Measurements from ENCODE around the gene RNF220.

RNF220 gene

DNA sequence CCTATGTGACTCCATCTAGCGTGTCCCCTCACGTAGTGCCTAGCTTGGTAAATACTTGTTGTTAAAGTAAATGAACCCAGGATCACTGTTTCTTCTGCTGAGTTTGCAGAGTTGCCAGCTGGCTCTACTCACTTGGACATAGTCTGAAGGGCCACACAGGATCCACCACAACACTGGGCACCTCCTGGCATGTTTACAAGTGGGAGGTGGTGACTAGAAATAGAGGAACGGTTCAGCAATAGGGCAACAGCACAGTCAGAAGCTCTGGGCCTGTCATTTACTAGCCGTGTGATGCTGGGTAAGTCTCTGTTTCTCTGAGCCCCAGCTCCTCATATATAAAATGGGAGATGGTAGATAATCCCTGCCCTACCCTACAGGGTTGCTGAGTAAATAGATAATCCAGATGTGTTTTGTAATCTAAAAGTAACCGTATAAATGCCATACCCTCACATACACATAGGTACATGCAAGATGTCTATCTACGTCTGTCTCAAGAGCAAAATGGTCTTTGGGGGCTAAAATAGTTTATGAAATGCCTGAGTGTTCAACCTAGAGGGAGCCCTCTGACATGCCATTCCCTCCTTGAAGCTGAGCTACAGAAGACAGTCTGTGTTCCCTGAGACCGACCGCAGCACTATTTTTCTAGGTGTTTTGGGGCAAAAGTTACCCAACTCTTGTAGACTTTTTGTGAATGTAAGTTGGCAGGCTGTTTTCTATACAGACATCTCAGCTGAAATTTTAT lies 20.5 kb downstream of the RNF220 start:
- DNase-seq (ENCODE audit: insufficient read length, low spot score), result no peak

DNA sequence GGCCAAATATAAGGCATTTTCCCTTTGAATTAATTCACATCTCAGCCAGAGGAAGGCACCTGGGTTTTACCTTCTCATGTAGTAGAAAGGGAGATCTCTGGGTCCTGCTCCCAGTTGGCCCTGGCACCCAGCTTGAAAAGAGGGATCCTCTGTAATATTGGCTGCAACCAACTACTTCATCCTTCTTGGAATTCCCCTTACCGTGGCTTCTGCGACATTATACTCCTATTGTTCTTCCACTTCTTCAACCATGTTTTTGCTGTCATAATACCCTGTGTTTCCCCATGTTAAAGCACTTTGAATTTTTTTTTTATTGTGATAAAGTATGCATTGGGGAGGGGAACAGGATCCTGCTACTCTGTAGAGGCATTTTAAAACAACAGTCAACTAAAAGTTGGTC lies 26.8 kb downstream of the RNF220 start:
- FAIRE-seq (no peak), DNase-seq (ENCODE audit: insufficient read length, low spot score) (no peak)

More for the DNA sequence above, 20.5 kb downstream of the RNF220 start:
- no peak for FAIRE-seq

DNA sequence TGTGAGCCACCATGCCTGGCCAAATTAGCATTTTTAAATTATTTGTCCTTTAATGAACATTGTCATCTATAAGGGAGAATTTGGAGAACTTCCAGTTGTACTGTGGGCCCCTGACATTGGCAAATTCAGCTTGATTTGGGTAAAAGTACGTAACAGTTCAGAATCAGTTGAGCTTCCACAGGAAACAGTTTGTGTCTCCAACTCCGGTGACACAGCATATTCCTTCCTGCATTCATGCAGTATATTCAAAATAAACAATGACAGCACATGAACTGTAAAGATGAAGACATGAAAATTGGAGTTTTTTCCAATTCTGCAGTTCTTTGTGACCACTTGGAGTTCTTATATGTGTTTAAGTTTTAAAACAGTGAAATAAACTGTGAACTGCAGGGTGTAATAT lies 28.2 kb downstream of the RNF220 start:
- DNase-seq (ENCODE audit: insufficient read length, low spot score) (no peak), FAIRE-seq (no peak)

DNA sequence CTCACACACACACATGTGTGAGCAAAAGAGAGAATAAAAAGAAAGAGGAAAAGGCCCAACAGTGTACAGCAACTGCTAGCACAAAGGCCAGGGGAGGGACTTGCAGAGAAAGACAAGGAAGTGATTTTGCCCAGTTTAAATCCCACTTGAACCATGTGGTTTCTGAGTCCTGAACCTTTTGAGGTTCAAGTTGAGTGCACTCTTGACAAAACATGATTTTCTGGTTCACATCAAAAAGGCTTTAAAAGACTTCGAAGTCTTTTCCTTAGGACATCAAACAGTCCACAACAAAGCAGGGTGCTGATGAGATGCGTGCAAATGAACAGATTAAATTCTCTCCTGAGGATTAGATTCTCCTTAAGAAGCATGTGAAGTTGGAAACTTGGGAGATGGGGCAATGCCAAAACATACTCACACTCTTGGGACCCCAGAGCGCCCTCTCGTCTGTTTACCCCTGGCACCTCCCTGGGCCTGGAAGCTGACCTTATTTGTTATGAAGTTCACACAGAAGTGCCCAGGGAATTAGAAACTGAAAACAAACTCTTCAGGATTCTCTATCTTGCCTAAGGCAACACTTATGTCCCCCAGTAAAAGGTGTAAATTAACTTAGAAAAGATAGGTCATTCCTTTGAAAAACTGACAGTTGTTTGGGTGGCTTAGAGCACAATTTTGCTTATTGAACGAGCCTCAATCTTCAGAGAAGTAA lies 31.5 kb downstream of the RNF220 start:
- DNase-seq (ENCODE audit: insufficient read length, low spot score) (no peak), FAIRE-seq (no peak)

DNA sequence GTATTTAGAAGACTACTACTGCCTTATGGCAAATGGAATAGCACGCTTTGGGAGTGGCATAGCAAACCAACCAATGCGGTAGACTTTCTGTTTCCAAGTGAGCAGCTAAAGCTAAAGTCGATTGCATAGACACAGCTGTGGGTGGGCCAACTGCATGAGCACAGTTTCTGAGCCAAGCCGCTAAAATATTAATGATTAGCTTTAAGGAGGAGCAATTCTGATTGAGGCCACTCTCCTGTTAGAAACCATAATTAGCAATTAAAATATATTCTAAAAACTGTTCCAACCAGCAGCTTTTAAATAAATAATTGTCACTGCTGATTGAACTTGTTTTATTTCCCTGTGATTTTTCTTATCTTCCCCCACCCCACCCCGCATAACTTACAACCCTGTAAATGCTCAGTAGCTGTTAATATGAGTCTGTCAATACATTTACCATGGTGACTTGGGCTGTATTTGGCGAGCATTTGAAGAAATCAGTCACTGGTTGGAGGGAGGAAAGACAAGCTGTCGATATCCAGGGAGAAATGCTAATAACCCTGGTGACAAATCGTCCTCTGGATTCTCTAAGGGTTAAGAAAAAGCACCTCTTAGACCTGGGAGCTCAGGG lies 32.2 kb downstream of the RNF220 start:
- DNase-seq (ENCODE audit: insufficient read length, low spot score) (no peak), FAIRE-seq (no peak)

DNA sequence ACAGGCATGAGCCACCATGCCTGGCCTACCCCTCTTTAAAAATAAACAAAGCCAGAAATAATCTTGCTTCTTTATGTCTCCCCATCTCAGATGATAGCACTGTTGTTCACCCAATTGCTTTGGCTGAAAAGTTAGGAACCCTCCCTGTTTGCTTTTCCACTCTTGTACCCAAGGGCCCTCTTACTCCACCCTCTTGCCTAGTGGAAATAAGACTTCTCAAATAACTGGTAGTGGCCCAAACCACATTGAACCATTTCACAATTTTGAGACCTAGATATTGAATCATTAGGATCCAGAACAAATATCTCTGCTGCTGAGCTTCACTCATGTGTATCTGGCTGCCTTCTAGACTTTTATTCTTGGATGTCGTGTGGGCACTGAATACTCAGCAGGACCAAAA lies 37.7 kb downstream of the RNF220 start:
- no peak for FAIRE-seq

DNA sequence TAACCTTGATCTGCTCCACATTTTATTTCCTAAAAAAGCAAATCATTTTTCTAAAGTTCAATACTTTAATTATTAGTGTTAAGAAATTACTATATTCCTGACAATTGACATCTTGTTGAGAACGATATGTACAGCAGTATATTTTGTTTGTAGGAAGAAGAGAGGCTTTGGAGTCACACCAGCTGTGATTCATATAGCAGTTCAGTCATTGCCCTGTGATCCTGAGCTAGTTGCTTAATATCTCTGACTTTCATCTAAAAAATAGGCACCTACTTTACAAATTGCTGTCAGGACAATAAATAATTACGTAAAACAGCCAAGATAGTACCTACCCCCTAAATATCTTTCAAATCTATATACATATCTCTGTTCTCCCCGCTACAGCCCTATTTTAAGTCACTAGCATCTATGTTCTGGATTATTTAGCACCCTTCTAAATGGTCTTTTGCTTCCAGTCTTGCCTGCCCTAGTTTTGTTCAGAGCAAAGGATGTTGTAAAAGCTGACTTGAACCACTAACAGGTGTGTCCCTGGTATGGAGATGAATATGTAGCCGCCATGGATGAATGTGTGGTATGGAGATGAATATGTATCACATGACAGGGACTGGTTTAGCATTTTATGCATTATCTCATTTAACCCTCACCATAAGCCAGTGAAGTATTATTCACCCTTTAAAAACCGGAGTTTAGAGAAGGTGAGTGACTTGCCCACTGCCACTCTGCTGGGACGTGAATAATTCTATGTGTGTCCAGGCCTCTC lies 42.2 kb downstream of the RNF220 start:
- DNase-seq (ENCODE audit: insufficient read length, low spot score) (no peak), FAIRE-seq (no peak)

More for the DNA sequence above, 37.7 kb downstream of the RNF220 start:
- no peak for DNase-seq (ENCODE audit: insufficient read length, low spot score)

DNA sequence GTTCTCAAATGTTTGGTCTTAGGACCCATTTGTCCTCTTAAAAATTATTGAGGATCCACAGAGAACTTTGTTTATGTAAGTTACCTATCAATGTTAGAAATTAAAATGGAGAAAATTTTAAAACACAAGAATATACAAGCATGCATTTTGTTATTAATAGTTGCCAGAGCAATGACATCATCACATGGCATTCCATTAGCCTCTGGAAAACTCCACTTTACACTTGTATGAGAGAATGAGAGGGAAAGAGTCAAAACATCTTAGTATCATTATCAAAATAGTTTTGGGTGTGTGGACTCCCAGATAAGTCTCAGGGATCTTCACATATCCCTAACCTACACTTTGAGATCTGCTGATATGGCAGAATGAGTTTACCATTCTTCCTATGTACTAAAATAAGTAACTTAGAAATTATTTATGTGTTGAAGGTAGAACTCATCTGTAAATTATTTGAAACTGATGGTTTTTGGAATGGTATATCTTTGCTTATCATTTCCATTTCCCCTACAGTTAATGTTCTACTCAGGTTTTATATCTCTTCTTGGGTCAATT lies 48.8 kb downstream of the RNF220 start:
- DNase-seq (ENCODE audit: insufficient read length, low spot score), result no peak
- FAIRE-seq, result no peak

DNA sequence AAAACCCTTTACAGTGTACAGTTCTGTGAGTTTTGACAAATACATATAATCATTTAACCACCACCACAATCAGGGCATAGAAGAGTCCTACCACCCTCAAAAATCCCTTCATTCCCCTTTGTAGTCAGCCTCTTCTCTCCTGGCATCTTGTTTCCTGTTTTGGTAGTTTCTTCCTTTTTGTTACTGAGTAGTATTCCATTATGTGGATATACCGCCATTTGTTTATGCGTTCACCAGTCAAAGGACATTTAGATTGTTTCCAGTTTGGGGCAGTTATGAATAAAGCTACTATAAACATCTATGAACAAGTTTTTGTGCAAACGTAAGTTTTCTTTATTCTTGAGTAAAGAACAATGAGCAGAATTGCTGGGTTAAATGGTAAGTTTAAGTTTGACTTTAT lies 49.6 kb downstream of the RNF220 start:
- FAIRE-seq (no peak), DNase-seq (ENCODE audit: insufficient read length, low spot score) (no peak)

DNA sequence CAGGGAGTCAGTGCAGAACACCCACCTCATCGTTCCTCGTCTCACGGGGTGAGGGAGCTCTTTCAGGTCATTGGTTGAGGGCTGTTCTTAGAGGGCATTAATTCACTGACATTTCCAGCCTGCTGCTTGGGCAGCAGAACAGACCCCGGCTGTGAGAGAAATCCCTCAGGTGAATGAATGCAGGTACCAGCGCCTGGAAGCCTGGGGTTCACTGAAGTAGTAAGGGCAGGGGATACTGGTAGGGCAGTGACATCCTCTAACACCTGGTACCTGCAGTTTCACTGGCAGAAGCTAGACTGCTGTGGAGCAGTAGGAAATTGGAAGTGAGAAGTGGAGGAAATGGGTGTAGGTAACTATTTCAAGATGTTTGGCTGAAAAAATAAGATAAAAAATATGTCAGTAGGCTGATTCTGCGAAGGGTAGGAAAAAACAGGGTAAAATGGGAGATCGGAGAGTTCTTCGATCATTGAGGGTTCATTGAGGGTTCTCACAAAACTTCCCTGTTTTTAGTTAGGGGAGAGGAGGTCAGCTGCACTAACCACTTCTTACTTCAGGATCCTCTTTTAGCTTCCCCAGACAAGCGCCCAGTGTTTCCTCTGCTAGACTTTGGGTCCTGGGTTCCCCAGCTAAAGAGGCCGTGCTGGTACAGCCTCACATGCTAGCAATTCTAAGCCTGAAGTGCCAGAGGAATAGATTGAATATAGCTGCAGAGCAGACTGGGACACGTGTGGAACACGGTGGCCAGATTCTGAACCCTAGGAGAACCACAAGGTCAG lies 55.2 kb downstream of the RNF220 start:
- FAIRE-seq, result no peak
- no peak for DNase-seq (ENCODE audit: insufficient read length, low spot score)

DNA sequence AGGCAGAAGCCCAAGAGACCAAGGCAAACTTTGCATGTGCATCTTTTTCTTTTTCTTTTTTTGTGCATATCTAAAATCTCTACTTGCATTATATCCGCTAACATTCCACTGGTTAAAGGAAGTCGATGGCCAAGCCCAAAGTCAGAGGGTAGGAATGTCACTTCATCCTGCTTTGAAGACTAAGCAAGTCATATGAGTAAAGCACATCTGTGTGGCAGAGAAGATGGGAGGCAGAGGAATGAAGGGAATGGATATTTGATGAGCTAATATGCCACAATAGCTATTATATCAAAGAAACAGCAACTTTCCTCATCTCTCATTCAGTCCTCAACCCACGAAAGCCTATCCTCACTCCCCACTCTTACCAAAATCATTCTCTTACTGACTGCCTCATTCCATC lies 59.3 kb downstream of the RNF220 start:
- FAIRE-seq, result no peak
- no peak for DNase-seq (ENCODE audit: insufficient read length, low spot score)

DNA sequence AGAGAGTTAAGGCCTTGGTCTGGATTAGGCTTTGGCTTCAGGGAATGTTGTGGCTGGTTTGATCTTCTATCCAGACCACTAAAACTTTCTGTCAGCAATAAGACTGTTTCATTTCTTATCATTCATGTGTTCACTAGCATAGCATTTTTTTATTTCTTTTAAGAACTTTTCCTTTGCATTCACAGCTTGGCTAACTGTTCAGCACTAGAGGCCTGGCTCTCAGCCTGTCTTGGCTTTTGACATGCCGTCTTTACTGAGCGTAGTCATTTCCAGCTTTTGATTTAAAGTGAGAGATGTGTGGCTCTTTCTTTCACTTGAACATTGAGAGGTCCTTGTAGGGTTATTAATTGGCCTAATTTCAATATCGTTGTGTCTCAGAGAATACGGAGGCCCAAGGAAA lies 62.5 kb downstream of the RNF220 start:
- no peak for FAIRE-seq

DNA sequence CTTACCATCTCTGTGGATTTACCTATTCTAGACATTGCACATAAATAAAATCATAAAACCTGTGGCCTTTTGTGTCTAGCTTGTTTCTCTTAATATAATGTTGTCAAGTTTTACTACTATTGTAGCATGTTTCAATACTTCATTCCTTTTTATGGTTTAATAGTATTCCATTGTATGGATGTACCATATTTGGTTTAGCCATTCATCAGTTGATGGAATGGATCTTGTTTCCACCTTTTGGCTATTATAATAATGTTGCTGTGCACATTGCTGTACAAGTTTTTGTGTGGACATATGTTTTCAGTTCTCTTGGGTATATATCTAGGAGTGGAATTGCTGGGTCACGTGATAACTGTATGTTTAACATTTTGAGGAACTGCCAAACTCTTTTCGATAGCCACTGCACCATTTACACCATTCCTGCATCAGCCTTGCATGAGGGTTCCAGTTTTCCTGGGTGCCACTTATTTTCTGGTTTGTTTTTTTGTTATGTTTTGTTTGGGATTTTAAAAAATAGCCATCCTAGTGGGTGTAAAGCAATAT lies 66.9 kb downstream of the RNF220 start:
- DNase-seq (ENCODE audit: insufficient read length, low spot score) (no peak), FAIRE-seq (no peak)

More for the DNA sequence above, 62.5 kb downstream of the RNF220 start:
- no peak for DNase-seq (ENCODE audit: insufficient read length, low spot score)

DNA sequence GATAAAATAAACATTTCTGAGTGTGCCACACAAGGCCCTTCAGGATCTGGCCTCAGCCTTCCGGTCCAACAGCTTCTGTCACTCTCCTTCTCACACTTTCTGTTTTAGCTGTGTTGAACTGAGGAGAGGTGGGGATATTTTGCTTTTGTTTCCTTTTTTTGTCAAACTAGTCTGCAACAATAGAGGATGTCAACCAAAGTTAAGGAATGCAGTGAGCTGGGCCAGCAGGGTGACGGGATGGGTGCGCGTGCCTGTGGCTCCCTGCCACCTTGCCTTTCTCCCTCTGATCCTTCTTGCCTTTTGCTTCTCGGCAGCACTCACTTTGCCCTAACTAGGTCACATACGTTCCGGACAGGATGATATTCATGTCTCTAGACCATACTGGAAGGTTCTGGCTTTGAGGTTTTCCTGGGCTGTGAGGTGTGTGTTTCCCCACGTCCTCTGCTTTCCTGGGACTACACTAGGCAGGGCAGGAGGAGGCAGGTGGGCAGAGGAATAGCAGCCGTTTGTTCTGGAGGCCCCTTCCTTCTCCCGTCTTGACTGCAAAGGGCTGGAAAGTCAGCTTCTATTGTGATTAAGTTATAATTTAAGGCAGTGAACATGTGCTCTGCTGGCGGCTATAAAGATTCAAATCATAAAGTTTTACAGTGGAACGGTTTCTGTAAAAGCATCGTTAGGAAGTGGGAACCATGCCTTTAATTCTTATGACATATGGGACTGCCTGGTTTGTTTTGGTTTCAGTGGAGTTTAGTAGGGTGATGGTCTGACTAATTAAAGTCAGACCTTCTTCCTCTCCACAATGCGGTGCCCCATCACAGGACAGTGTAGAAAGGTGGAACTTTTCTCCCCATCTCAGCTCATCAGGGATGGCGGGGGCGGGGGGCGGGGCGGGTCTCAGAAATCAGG lies 67.8 kb downstream of the RNF220 start:
- DNase-seq (ENCODE audit: insufficient read length, low spot score) (no peak), FAIRE-seq (no peak)

DNA sequence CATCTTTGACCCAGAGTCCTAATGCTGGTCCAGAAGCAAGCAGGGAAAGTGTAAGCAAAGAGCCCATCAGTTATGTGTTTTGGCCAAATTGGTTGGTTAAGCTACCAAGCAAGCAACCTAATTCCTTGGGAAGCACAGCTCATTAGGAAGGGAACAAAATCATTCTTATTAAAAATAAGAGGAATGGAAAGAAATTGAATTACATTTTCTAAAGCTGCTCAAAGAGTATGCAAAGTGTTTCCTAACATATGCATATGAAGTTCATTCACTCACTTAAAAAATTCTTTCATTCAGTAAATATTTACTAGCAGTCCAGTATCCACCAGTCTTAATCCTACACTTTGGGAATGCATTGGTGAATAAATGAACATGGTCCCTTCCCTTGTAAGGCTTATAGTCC lies 71.8 kb downstream of the RNF220 start:
- no peak for FAIRE-seq
- no peak for DNase-seq (ENCODE audit: insufficient read length, low spot score)

DNA sequence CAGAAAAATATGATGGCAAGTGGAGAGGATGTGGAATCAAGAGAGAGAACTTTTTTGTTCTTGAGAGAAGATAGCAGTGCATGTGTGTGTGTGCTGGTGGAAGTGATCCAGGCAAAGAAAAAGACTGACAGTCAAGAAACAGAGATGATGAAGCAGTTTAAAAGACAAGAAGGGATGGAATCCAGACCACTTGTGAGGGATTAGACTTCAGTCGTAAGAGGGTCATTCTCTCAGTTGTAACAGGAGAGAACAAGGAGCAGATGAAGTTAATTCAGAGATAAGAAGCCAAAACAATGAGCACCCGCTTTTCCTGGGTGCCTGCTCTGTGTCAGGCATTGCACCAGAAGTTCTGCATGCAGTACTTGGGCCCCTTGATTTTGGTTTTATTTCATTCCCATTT lies 76.6 kb downstream of the RNF220 start:
- DNase-seq (ENCODE audit: insufficient read length, low spot score) (no peak), FAIRE-seq (no peak)

DNA sequence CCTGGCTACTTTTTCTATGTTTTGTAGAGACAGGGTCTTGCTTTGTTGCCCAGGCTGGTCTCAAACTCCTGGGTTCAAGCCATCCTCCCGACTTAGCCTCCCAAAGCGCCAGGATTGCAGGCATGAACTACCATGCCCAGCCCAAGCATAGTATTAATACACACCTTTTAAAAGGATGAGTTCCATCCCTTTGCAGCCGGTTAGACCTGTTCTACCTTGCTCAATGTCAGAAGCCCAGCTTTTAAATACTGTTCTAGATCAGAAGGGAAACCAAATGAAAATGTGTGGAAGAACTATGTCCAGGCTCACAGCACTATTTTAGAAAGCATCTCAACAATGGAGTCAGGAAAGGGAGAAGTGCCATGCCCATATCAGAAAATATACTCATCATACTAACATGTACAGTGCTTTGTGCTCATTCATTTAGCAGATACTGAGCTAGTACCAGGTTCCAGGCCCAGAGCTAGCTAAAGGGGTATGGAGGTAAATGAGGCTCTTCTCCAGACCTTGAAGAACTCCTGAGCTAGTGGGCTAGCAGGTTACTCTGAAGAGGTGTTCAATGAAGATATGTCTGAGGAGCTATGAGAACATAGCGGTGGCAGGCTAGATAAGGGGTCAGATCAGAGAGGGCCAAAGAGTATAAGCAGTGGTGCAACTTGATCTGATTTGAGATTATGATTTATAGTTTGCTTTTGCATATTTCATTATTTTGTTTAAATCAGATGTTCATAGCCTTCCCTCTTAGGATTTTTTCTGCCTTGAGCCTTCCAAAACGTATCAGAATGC lies 78.2 kb downstream of the RNF220 start:
- FAIRE-seq, result no peak
- no peak for DNase-seq (ENCODE audit: insufficient read length, low spot score)

DNA sequence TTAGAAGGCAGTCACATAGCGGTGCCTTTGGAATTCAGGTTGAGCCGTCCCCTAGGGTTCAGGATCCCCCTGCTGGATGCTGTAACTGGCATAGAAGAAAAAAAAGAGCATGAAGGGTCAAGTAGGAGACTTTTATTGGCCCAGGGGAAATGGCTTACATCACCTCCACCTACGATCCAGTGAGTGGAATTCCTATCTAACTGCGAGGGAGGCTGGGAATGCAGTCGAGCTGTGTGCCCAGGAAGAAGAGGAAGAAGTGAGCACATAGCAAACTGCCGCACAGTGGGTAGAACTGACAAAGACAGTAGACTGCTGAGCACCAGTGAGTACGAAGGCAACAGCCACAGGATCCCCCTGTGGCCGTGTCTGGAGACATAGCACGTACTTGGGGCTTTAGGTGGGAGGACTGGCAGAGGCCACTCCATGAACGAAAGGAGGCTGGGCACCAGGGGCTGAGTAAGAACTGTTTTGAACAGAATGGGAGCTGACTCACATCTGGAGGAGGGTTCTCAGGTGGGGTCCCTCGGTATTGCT lies 79.2 kb downstream of the RNF220 start:
- DNase-seq (ENCODE audit: insufficient read length, low spot score), result peak; percentile 18
- FAIRE-seq, result no peak
